ENCODE measurements around the gene TM4SF1.

Gene TM4SF1

DNA sequence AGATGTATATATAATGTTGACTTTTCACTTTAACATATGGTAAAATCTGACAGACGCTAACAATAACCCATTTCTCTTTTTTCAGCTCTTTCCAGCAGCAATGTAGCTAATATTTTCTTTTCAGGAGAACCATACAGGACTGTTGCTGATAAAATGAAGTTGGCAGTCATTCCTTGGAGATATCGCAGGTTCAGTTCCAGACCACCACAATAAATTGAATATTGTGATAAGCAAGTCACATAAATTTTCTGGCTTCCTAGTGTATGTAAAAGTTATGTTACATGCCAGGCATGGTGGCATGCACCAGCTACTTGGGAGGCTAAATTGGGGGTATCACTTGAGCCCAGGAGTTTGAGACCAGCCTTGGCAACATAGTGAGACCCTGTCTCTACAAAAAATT is 31.9 kb upstream of the TM4SF1 start:
- H3K4me1 ChIP-seq, result peaks cover 0 to 34% (median 1%) of the 10 kb centered on the region in 4 donors
- TF ChIP-seq, protein P1, sequence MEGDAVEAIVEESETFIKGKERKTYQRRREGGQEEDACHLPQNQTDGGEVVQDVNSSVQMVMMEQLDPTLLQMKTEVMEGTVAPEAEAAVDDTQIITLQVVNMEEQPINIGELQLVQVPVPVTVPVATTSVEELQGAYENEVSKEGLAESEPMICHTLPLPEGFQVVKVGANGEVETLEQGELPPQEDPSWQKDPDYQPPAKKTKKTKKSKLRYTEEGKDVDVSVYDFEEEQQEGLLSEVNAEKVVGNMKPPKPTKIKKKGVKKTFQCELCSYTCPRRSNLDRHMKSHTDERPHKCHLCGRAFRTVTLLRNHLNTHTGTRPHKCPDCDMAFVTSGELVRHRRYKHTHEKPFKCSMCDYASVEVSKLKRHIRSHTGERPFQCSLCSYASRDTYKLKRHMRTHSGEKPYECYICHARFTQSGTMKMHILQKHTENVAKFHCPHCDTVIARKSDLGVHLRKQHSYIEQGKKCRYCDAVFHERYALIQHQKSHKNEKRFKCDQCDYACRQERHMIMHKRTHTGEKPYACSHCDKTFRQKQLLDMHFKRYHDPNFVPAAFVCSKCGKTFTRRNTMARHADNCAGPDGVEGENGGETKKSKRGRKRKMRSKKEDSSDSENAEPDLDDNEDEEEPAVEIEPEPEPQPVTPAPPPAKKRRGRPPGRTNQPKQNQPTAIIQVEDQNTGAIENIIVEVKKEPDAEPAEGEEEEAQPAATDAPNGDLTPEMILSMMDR (IDR thresholded peaks at IDR 0.05), result no peak

DNA sequence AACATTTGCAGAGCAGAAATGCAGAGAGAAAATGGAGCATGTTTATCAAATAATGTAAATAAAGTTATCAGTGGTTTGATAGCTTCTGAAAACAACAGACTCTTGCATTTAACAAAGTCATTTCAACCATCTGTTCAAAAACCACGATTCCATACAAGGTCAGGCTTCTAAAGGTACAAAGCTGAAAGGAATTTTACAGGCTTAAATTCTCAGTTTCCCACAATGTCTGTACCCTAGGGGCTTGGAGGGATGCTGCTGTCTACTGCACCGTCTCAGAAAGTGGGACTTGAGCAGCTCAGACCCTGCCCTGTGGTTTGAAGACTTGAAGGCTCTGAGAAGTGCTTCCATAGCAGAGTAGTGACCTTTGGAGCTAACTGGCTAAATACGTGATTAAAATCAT is 30.4 kb upstream of the TM4SF1 start:
- Histone ChIP-seq H3K27me3 (no peaks in the 10 kb centered on the region), H3K27ac (no peak overlapping the region), H3K9me3 (no peaks in the 10 kb centered on the region), H3K4me1 (peaks cover 0 to 30% (median 0%) of the 10 kb centered on the region in 4 donors), H3K36me3 (no peaks in the 10 kb centered on the region), H3K4me3 (no peak overlapping the region)
- intact Hi-C loops (cut with DNase I; ENCODE audit: low total_unique reads), result no loop called here
- DNase-seq, result no peak
- TF ChIP-seq, protein P1 (IDR thresholded peaks at IDR 0.05), result no peak

More for the DNA sequence above, 31.9 kb upstream of the TM4SF1 start:
- intact Hi-C loops (cut with DNase I; ENCODE audit: low total_unique reads), result no loop called here
- no peaks in the 10 kb centered on the region for H3K9me3 ChIP-seq
- no peak overlapping the region for H3K4me3 ChIP-seq
- no peak for DNase-seq
- no peaks in the 10 kb centered on the region for H3K27me3 ChIP-seq
- no peaks in the 10 kb centered on the region for H3K36me3 ChIP-seq
- H3K27ac ChIP-seq, result no peak overlapping the region

DNA sequence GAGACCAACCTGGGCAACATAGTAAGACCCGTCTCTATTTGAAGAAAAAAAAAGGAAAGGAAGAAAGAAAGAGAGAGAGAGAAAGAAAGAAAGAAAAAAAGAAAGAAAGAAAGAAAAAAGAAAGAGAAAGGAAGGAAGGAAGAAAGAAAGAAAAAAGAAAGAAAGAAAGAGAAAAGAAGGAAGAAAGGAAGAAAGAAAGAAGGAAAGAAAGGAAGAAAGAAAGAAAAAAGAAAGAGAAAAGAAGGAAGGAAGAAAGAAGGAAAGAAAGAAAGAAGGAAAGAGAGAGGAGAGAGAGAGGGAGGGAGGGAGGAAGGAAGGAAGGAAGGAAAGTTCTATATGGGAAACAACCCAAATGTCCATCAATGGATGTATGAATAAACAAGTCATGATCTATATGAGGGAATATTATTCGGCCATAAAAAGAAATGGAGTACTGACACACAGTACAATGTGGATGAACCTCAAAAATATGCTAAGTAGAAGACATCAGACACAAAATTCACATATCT is 28.8 kb upstream of the TM4SF1 start:
- no peaks in the 10 kb centered on the region for H3K9me3 ChIP-seq
- H3K27ac ChIP-seq, result no peak overlapping the region
- no peaks in the 10 kb centered on the region for H3K36me3 ChIP-seq
- no peaks in the 10 kb centered on the region for H3K27me3 ChIP-seq
- TF ChIP-seq, protein P1 (IDR thresholded peaks at IDR 0.05), result no peak
- H3K4me3 ChIP-seq, result no peak overlapping the region
- intact Hi-C loops (cut with DNase I; ENCODE audit: low total_unique reads), result no loop called here
- no peak for DNase-seq
- H3K4me1 ChIP-seq, result peaks cover 0 to 28% (median 5%) of the 10 kb centered on the region in 4 donors

DNA sequence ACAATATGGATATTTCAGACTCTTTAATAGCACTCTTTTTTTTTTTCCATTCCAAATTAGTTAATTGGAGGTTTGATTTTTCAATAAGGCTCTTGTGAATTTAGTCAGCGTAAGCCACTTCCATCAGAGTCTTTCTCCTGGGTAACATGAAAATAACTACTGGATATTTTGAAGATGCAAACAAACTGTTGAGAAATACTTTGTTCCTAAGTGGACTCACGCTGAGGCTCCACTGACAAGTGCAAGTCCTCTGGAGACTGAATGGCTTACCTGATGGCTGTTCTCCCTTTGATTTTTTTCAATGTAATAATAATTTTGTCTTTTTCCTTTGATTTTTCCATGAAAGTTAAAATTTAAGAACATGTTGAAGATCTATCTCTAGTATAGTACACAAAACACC is 26.0 kb upstream of the TM4SF1 start:
- no peak for DNase-seq
- no peaks in the 10 kb centered on the region for H3K36me3 ChIP-seq
- no peak overlapping the region for H3K4me3 ChIP-seq
- H3K27ac ChIP-seq, result peak overlapping the region in 1 of 2 donors; percentile 74
- H3K4me1 ChIP-seq, result peaks cover 0 to 48% (median 13%) of the 10 kb centered on the region in 4 donors
- intact Hi-C loops (cut with DNase I; ENCODE audit: low total_unique reads), result loop anchor here (5.0 kb wide), 1 partner anchor 69 kb away; the partner anchor contains the start of gene TM4SF4
- H3K9me3 ChIP-seq, result no peaks in the 10 kb centered on the region
- H3K27me3 ChIP-seq, result no peaks in the 10 kb centered on the region
- TF ChIP-seq, protein P1 (IDR thresholded peaks at IDR 0.05), result no peak

DNA sequence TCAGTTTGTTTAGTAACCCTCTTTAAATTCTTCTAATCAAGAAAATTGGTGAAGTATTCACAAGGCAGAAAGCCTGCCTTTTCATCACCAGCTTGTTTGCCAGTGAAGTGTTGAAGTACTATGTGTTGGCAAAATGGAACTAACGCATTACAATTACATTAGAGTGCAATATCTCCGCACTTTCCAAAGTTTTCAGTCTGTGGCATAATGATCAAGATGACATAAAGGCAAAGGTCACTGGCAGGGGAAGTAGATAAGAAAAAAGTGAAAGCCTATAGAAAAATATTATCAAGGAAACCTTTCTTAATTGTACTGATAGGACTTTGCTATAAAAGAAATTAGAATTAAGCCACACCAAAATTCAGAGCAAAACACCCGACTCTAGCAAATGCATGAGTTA is 25.0 kb upstream of the TM4SF1 start:
- H3K27ac ChIP-seq, result peak overlapping the region; percentile 74
- H3K36me3 ChIP-seq, result no peaks in the 10 kb centered on the region
- intact Hi-C loops (cut with DNase I; ENCODE audit: low total_unique reads), result loop anchor here (5.0 kb wide), 1 partner anchor 70 kb away; the partner anchor contains the start of gene TM4SF4

More for the DNA sequence above, 25.0 kb upstream of the TM4SF1 start:
- Histone ChIP-seq H3K4me1 (peaks cover 0 to 43% (median 13%) of the 10 kb centered on the region in 4 donors), H3K4me3 (no peak overlapping the region), H3K27me3 (no peaks in the 10 kb centered on the region), H3K9me3 (no peaks in the 10 kb centered on the region)
- DNase-seq, result no peak
- TF ChIP-seq, protein P1 (IDR thresholded peaks at IDR 0.05), result no peak

All from tibial artery (tissue), 4 donors.